NT2/D1 (cell line): Measurements from ENCODE around the gene SMCO3.
"Not testable (repeated sequence)": the region's sequence is repeated elsewhere in the genome, so short reads cannot be mapped to it uniquely, and the experiment has no call there.

Source experiments
- YY1 ChIP-seq: IDR thresholded peaks from 2 replicates; pipeline ENCODE4 v1.6.1; 2011; ENCODE audit not compliant: insufficient read length, insufficient read depth
- ZNF274 ChIP-seq: IDR thresholded peaks from 2 replicates; pipeline ENCODE4 v1.6.1; 2011; ENCODE audit warnings: mild to moderate bottlenecking, low read depth, low read length

DNA sequence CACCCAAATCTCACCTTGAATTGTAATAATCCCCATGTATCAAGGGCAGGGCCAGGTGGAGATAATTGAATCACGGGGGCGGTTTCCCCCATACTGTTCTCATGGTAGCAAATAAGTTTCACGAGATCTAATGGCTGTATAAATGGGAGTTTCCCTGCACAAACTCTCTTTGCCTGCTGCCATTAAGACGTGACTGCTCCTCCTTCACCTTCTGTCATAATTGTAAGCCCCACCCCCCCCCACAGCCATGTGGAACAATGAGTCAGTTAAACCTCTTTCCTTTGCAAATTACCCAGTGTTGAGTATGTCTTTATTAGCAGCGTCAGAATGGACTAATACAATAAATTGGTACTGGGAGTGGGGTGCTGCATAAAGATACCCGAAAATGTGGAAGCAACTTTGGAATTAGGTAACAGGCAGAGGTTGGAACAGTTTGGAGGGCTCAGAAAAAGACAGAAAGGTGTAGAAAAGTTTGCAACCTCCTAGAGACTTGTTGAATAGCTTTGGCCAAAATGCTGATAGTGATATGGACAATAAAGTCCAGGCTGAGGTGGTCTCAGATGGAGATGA, 54.2 kb downstream of the SMCO3 start:
- TF ChIP-seq ZNF274, YY1: not testable (repeated sequence)
